ENCODE data around the gene COL16A1.

COL16A1 gene

GRCh38 chr1:31665234-31665878 is 38.5 kb downstream of the COL16A1 start:
- no peaks in the 10 kb centered on the region for H3K4me1 ChIP-seq (ENCODE audit: control insufficient read depth, low read depth, low read length)
- no peak overlapping the region for H2BK15ac ChIP-seq (replicated peaks; ENCODE audit: low read depth)
- no peak overlapping the region for H3K23ac ChIP-seq (ENCODE audit: low read length)
- no peak overlapping the region for H2BK5ac ChIP-seq (ENCODE audit: low read length)
- WGBS (ENCODE audit: extremely low coverage, insufficient coverage, low lambda C conversion rate), result no CpG with 5 or more reads among the region's 7 CpGs
- H3K9ac ChIP-seq (ENCODE audit: low read length), result no peak overlapping the region
- no peak overlapping the region for H2AK5ac ChIP-seq (ENCODE audit: low read length)
- H3K36me3 ChIP-seq (ENCODE audit: control insufficient read depth, insufficient read depth, low read length), result no peaks in the 10 kb centered on the region
- H3K79me1 ChIP-seq (ENCODE audit: low read length), result no peaks in the 10 kb centered on the region
- H4K5ac ChIP-seq (ENCODE audit: low read length), result no peak overlapping the region
- no peak overlapping the region for H3K4me2 ChIP-seq (ENCODE audit: low read length)
- H3K56ac ChIP-seq (ENCODE audit: low read length), result no peak overlapping the region
- no peaks in the 10 kb centered on the region for H3K27me3 ChIP-seq (ENCODE audit: insufficient read depth, low read length, poor library complexity)
- no peak overlapping the region for H3K4me3 ChIP-seq (ENCODE audit: low read length)
- no peak overlapping the region for H2BK120ac ChIP-seq (ENCODE audit: low read depth, low read length)
- no peak overlapping the region for H3K27ac ChIP-seq (ENCODE audit: low read depth, low read length)
- no peak overlapping the region for H4K8ac ChIP-seq (ENCODE audit: low read depth, low read length)
- no peak overlapping the region for H3K18ac ChIP-seq (ENCODE audit: low read length)
- no peak overlapping the region for H3K4ac ChIP-seq (ENCODE audit: low read depth, low read length)
- no peaks in the 10 kb centered on the region for H3K79me2 ChIP-seq (ENCODE audit: control insufficient read depth, insufficient read depth, low read length)
- no peak for DNase-seq

GRCh38 chr1:31664528-31664927 is 39.3 kb downstream of the COL16A1 start:
- no peak overlapping the region for H2BK15ac ChIP-seq (replicated peaks; ENCODE audit: low read depth)
- no peak overlapping the region for H3K4me2 ChIP-seq (ENCODE audit: low read length)

GRCh38 chr1:31663622-31664452 is 40.0 kb downstream of the COL16A1 start:
- no peaks in the 10 kb centered on the region for H3K4me1 ChIP-seq (ENCODE audit: control insufficient read depth, low read depth, low read length)
- no peaks in the 10 kb centered on the region for H3K79me1 ChIP-seq (ENCODE audit: low read length)
- H3K27me3 ChIP-seq (ENCODE audit: insufficient read depth, low read length, poor library complexity), result no peaks in the 10 kb centered on the region
- no peak overlapping the region for H3K4me3 ChIP-seq (ENCODE audit: low read length)
- no peak overlapping the region for H3K4me2 ChIP-seq (ENCODE audit: low read length)
- no peak overlapping the region for H2AK5ac ChIP-seq (ENCODE audit: low read length)
- no peak overlapping the region for H3K23ac ChIP-seq (ENCODE audit: low read length)
- no peak overlapping the region for H4K8ac ChIP-seq (ENCODE audit: low read depth, low read length)
- no peak overlapping the region for H3K9ac ChIP-seq (ENCODE audit: low read length)
- no peak overlapping the region for H2BK120ac ChIP-seq (ENCODE audit: low read depth, low read length)
- no peak overlapping the region for H2BK5ac ChIP-seq (ENCODE audit: low read length)
- WGBS (ENCODE audit: extremely low coverage, insufficient coverage, low lambda C conversion rate), result no CpG with 5 or more reads among the region's 9 CpGs
- no peak overlapping the region for H2BK15ac ChIP-seq (replicated peaks; ENCODE audit: low read depth)
- no peak overlapping the region for H3K18ac ChIP-seq (ENCODE audit: low read length)
- H3K36me3 ChIP-seq (ENCODE audit: control insufficient read depth, insufficient read depth, low read length), result no peaks in the 10 kb centered on the region
- no peak overlapping the region for H3K4ac ChIP-seq (ENCODE audit: low read depth, low read length)
- H3K27ac ChIP-seq (ENCODE audit: low read depth, low read length), result no peak overlapping the region
- no peak overlapping the region for H3K56ac ChIP-seq (ENCODE audit: low read length)
- no peaks in the 10 kb centered on the region for H3K79me2 ChIP-seq (ENCODE audit: control insufficient read depth, insufficient read depth, low read length)
- peak; percentile 65 for DNase-seq
- H4K5ac ChIP-seq (ENCODE audit: low read length), result no peak overlapping the region

More at GRCh38 chr1:31664528-31664927, 39.3 kb downstream of the COL16A1 start:
- no peak overlapping the region for H3K4ac ChIP-seq (ENCODE audit: low read depth, low read length)
- no peak overlapping the region for H3K56ac ChIP-seq (ENCODE audit: low read length)
- no peak for DNase-seq
- no peaks in the 10 kb centered on the region for H3K36me3 ChIP-seq (ENCODE audit: control insufficient read depth, insufficient read depth, low read length)
- H3K79me2 ChIP-seq (ENCODE audit: control insufficient read depth, insufficient read depth, low read length), result no peaks in the 10 kb centered on the region
- H3K9ac ChIP-seq (ENCODE audit: low read length), result no peak overlapping the region
- H3K27me3 ChIP-seq (ENCODE audit: insufficient read depth, low read length, poor library complexity), result no peaks in the 10 kb centered on the region
- no peaks in the 10 kb centered on the region for H3K4me1 ChIP-seq (ENCODE audit: control insufficient read depth, low read depth, low read length)
- no peak overlapping the region for H2AK5ac ChIP-seq (ENCODE audit: low read length)
- no peak overlapping the region for H3K4me3 ChIP-seq (ENCODE audit: low read length)
- no peak overlapping the region for H3K23ac ChIP-seq (ENCODE audit: low read length)
- WGBS (ENCODE audit: extremely low coverage, insufficient coverage, low lambda C conversion rate), result no CpG with 5 or more reads among the region's 9 CpGs
- no peak overlapping the region for H2BK5ac ChIP-seq (ENCODE audit: low read length)
- H3K79me1 ChIP-seq (ENCODE audit: low read length), result no peaks in the 10 kb centered on the region
- H3K27ac ChIP-seq (ENCODE audit: low read depth, low read length), result no peak overlapping the region
- H2BK120ac ChIP-seq (ENCODE audit: low read depth, low read length), result no peak overlapping the region
- no peak overlapping the region for H3K18ac ChIP-seq (ENCODE audit: low read length)
- H4K5ac ChIP-seq (ENCODE audit: low read length), result no peak overlapping the region
- no peak overlapping the region for H4K8ac ChIP-seq (ENCODE audit: low read depth, low read length)

GRCh38 chr1:31662463-31662862 is 41.4 kb downstream of the COL16A1 start:
- Histone ChIP-seq H3K79me1 (ENCODE audit: low read length) (no peaks in the 10 kb centered on the region), H2BK5ac (ENCODE audit: low read length) (no peak overlapping the region), H3K9ac (ENCODE audit: low read length) (no peak overlapping the region), H2BK120ac (ENCODE audit: low read depth, low read length) (no peak overlapping the region), H4K8ac (ENCODE audit: low read depth, low read length) (no peak overlapping the region), H2AK5ac (ENCODE audit: low read length) (no peak overlapping the region), H2BK15ac (replicated peaks; ENCODE audit: low read depth) (no peak overlapping the region), H3K23ac (ENCODE audit: low read length) (no peak overlapping the region), H3K27me3 (ENCODE audit: insufficient read depth, low read length, poor library complexity) (no peaks in the 10 kb centered on the region), H3K56ac (ENCODE audit: low read length) (no peak overlapping the region), H3K18ac (ENCODE audit: low read length) (no peak overlapping the region), H3K4me2 (ENCODE audit: low read length) (no peak overlapping the region), H3K4me1 (ENCODE audit: control insufficient read depth, low read depth, low read length) (no peaks in the 10 kb centered on the region), H3K79me2 (ENCODE audit: control insufficient read depth, insufficient read depth, low read length) (no peaks in the 10 kb centered on the region), H4K5ac (ENCODE audit: low read length) (no peak overlapping the region), H3K27ac (ENCODE audit: low read depth, low read length) (no peak overlapping the region), H3K4me3 (ENCODE audit: low read length) (no peak overlapping the region), H3K4ac (ENCODE audit: low read depth, low read length) (no peak overlapping the region), H3K36me3 (ENCODE audit: control insufficient read depth, insufficient read depth, low read length) (no peaks in the 10 kb centered on the region)
- DNase-seq, result no peak
- WGBS (ENCODE audit: extremely low coverage, insufficient coverage, low lambda C conversion rate), result no CpG with 5 or more reads among the region's 12 CpGs

GRCh38 chr1:31661856-31662255 is 42.0 kb downstream of the COL16A1 start:
- Histone ChIP-seq H4K5ac (ENCODE audit: low read length) (no peak overlapping the region), H3K56ac (ENCODE audit: low read length) (no peak overlapping the region), H3K4me3 (ENCODE audit: low read length) (no peak overlapping the region), H3K9ac (ENCODE audit: low read length) (no peak overlapping the region), H2BK120ac (ENCODE audit: low read depth, low read length) (no peak overlapping the region), H3K79me2 (ENCODE audit: control insufficient read depth, insufficient read depth, low read length) (no peaks in the 10 kb centered on the region), H3K4me2 (ENCODE audit: low read length) (no peak overlapping the region), H2BK15ac (replicated peaks; ENCODE audit: low read depth) (no peak overlapping the region), H4K8ac (ENCODE audit: low read depth, low read length) (no peak overlapping the region), H3K79me1 (ENCODE audit: low read length) (no peaks in the 10 kb centered on the region), H3K36me3 (ENCODE audit: control insufficient read depth, insufficient read depth, low read length) (no peaks in the 10 kb centered on the region), H2AK5ac (ENCODE audit: low read length) (no peak overlapping the region), H2BK5ac (ENCODE audit: low read length) (no peak overlapping the region), H3K4me1 (ENCODE audit: control insufficient read depth, low read depth, low read length) (no peaks in the 10 kb centered on the region), H3K27ac (ENCODE audit: low read depth, low read length) (no peak overlapping the region), H3K27me3 (ENCODE audit: insufficient read depth, low read length, poor library complexity) (no peaks in the 10 kb centered on the region), H3K4ac (ENCODE audit: low read depth, low read length) (no peak overlapping the region), H3K18ac (ENCODE audit: low read length) (no peak overlapping the region), H3K23ac (ENCODE audit: low read length) (no peak overlapping the region)
- no peak for DNase-seq
- no CpG with 5 or more reads among the region's 6 CpGs for WGBS (ENCODE audit: extremely low coverage, insufficient coverage, low lambda C conversion rate)
